Measurements from ENCODE around the gene PACRG. TPM values are rescaled to one million over a fixed set of nuclear protein-coding genes. Genes with fewer than 3 reads are reported as not detected.

Gene PACRG
- total and polyA plus RNA-seq, 2 donors (not counting 3 experiments of a cell fraction or from before 2014, with no cell fraction given), result 0.08 TPM; not detected in 1

DNA sequence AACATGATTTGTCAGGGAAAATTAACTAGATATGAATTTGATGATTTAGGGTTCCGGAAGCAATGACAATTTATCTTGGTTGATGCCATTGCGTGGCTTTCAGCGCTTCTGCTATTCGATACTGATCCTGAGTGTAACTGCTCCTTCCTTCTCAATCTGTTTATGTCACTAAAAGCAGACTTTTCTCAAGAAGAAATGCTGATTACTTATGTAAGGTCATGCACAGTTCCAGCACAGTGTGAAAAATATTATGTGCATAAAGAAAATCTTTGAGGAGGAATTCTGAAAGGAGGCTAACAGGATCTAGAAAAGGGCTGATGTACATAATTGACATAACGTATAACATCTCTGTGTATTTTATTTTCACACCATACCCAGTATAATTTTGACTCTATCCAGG, 336.6 kb downstream of the PACRG start:
- ChIA-PET POLR2A (no interaction called here), CTCF (no interaction called here)
- no peak overlapping the region for H3K9ac ChIP-seq (replicated peaks; ENCODE audit: extremely low read depth, insufficient read depth, low read length)
- no peak overlapping the region for H2AFZ ChIP-seq (ENCODE audit: low read depth, low read length)
- no peak overlapping the region for H3K4me2 ChIP-seq (ENCODE audit: insufficient read depth, low read length)
- FAIRE-seq, result no peak
- no peaks in the 10 kb centered on the region for H4K20me1 ChIP-seq (replicated peaks; ENCODE audit: control insufficient read depth, extremely low read depth, insufficient read depth, low read length)
- BruUV-seq (replicated peaks), result no TSS peak
- TF ChIP-seq POLR2A (IDR thresholded peaks at IDR 0.05; ENCODE audit: low read depth, low read length), result no peak
- TF ChIP-seq, protein P1, sequence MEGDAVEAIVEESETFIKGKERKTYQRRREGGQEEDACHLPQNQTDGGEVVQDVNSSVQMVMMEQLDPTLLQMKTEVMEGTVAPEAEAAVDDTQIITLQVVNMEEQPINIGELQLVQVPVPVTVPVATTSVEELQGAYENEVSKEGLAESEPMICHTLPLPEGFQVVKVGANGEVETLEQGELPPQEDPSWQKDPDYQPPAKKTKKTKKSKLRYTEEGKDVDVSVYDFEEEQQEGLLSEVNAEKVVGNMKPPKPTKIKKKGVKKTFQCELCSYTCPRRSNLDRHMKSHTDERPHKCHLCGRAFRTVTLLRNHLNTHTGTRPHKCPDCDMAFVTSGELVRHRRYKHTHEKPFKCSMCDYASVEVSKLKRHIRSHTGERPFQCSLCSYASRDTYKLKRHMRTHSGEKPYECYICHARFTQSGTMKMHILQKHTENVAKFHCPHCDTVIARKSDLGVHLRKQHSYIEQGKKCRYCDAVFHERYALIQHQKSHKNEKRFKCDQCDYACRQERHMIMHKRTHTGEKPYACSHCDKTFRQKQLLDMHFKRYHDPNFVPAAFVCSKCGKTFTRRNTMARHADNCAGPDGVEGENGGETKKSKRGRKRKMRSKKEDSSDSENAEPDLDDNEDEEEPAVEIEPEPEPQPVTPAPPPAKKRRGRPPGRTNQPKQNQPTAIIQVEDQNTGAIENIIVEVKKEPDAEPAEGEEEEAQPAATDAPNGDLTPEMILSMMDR (IDR thresholded peaks at IDR 0.05; ENCODE audit: extremely low read depth in 1 of 2, insufficient read depth in 1 of 2, low read depth in 1 of 2, low read length in 2 of 2), result no peak
- no peak for DNase-seq (ENCODE audit: low read depth, low spot score)
- dilution Hi-C loops (cut with MboI; ENCODE audit: extremely low pct_ligation_motif_present, low sequenced_read_pairs) (no loop called here), intact Hi-C loops (cut with micrococcal nuclease) (no loop called here)
- H3K4me1 ChIP-seq (ENCODE audit: control insufficient read depth, extremely low read depth, insufficient read depth, low read length), result no peaks in the 10 kb centered on the region
- no peaks in the 10 kb centered on the region for H3K27me3 ChIP-seq (ENCODE audit: control insufficient read depth in 2 of 2, insufficient read depth in 2 of 2, low read length in 2 of 2)
- H3K9me1 ChIP-seq (replicated peaks; ENCODE audit: control insufficient read depth, extremely low read depth, insufficient read depth, low read length), result no peaks in the 10 kb centered on the region
- H3K27ac ChIP-seq (ENCODE audit: insufficient read depth, low read depth, low read length), result no peak overlapping the region
- H3K9me3 ChIP-seq (replicated peaks; ENCODE audit: control insufficient read depth, insufficient read depth, low read length), result no peaks in the 10 kb centered on the region
- H3K36me3 ChIP-seq (ENCODE audit: control insufficient read depth in 2 of 2, extremely low read depth in 1 of 2, insufficient read depth in 2 of 2, low read length in 2 of 2), result no peaks in the 10 kb centered on the region
- H3K79me2 ChIP-seq (ENCODE audit: control insufficient read depth, insufficient read depth, low read length), result no peaks in the 10 kb centered on the region
- no peak overlapping the region for H3K4me3 ChIP-seq (replicated peaks in 1 of 3; ENCODE audit: insufficient read depth in 1 of 3, low read depth in 1 of 3, low read length in 3 of 3)

DNA sequence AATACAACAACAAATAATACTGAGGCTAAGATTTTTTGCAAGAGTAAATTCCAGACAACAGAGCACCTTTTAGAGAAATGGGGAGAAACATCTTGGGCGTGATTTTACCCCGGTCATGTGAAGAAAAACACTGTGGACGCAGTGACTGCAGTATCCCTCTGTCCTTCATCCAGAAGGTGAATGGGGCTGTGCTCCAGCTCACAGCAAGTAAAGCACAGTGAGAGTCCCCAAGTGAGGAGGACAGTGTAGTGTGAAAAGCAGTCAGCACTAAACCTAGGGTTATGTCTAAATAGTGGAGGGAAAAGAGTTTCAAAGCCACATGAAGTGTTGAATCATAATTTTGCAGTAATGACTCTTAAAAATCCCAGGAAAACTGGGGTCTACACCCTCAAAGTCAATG, 338.4 kb downstream of the PACRG start:
- no peaks in the 10 kb centered on the region for H3K27me3 ChIP-seq (ENCODE audit: control insufficient read depth in 2 of 2, insufficient read depth in 2 of 2, low read length in 2 of 2)
- no peaks in the 10 kb centered on the region for H3K36me3 ChIP-seq (ENCODE audit: control insufficient read depth in 2 of 2, extremely low read depth in 1 of 2, insufficient read depth in 2 of 2, low read length in 2 of 2)
- dilution Hi-C loops (cut with MboI; ENCODE audit: extremely low pct_ligation_motif_present, low sequenced_read_pairs) (no loop called here), intact Hi-C loops (cut with micrococcal nuclease) (no loop called here)
- H2AFZ ChIP-seq (ENCODE audit: low read depth, low read length), result no peak overlapping the region
- no peak overlapping the region for H3K4me3 ChIP-seq (replicated peaks in 1 of 3; ENCODE audit: insufficient read depth in 1 of 3, low read depth in 1 of 3, low read length in 3 of 3)
- BruUV-seq (replicated peaks), result no TSS peak
- POLR2A ChIA-PET, result no interaction called here
- FAIRE-seq (no peak), DNase-seq (ENCODE audit: low read depth, low spot score) (no peak)
- H3K4me1 ChIP-seq (ENCODE audit: control insufficient read depth, extremely low read depth, insufficient read depth, low read length), result no peaks in the 10 kb centered on the region
- no peaks in the 10 kb centered on the region for H3K9me1 ChIP-seq (replicated peaks; ENCODE audit: control insufficient read depth, extremely low read depth, insufficient read depth, low read length)
- H3K79me2 ChIP-seq (ENCODE audit: control insufficient read depth, insufficient read depth, low read length), result no peaks in the 10 kb centered on the region
- no peak overlapping the region for H3K27ac ChIP-seq (ENCODE audit: insufficient read depth, low read depth, low read length)
- CTCF ChIA-PET, result no interaction called here
- H3K4me2 ChIP-seq (ENCODE audit: insufficient read depth, low read length), result no peak overlapping the region
- TF ChIP-seq GATA2 (IDR thresholded peaks at IDR 0.05; ENCODE audit: insufficient read depth, insufficient read length, low read depth, low read length) (no peak), MYC (IDR thresholded peaks at IDR 0.05; ENCODE audit: low read depth, low read length) (no peak)
- TF ChIP-seq, protein P2, sequence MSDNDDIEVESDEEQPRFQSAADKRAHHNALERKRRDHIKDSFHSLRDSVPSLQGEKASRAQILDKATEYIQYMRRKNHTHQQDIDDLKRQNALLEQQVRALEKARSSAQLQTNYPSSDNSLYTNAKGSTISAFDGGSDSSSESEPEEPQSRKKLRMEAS (IDR thresholded peaks at IDR 0.05; ENCODE audit: insufficient read depth, insufficient read length), result no peak
- TF ChIP-seq, protein P1 (IDR thresholded peaks at IDR 0.05; ENCODE audit: extremely low read depth in 1 of 2, insufficient read depth in 1 of 2, low read depth in 1 of 2, low read length in 2 of 2), result no peak
- H3K9me3 ChIP-seq (replicated peaks; ENCODE audit: control insufficient read depth, insufficient read depth, low read length), result no peaks in the 10 kb centered on the region
- no peaks in the 10 kb centered on the region for H4K20me1 ChIP-seq (replicated peaks; ENCODE audit: control insufficient read depth, extremely low read depth, insufficient read depth, low read length)
- no peak overlapping the region for H3K9ac ChIP-seq (replicated peaks; ENCODE audit: extremely low read depth, insufficient read depth, low read length)
